ENCODE measurements around the gene SH3GL3. TPM values are rescaled to one million over a fixed set of nuclear protein-coding genes. Genes with fewer than 3 reads are reported as not detected.

Gene SH3GL3
- total and polyA plus RNA-seq, 2 of the 8 experiments (the other 6 are each of a cell fraction or from before 2014, with no cell fraction given): 14.1 to 19.1 TPM

- Histone ChIP-seq H2BK20ac (ENCODE audit: low read length) (no peak overlapping the region), H2AK5ac (ENCODE audit: low read depth, low read length) (no peak overlapping the region), H3K9ac (replicated peaks in 1 of 4; ENCODE audit: extremely low read depth in 1 of 4, low read depth in 3 of 4, low read length in 3 of 4) (no peak overlapping the region), H4K91ac (replicated peaks; ENCODE audit: insufficient read length, low read length) (no peak overlapping the region), H3K36me3 (ENCODE audit: control insufficient read depth in 2 of 4, insufficient read depth in 4 of 4, low read length in 3 of 4) (no peaks in the 10 kb centered on the region; a peak in 1 of 8 replicates), H3K27me3 (replicated peaks in 1 of 4; ENCODE audit: control insufficient read depth in 3 of 4, extremely low read depth in 1 of 4, insufficient read depth in 3 of 4, low read length in 3 of 4) (no peaks in the 10 kb centered on the region), H3K14ac (ENCODE audit: insufficient read length) (no peak overlapping the region), H3K18ac (ENCODE audit: extremely low read depth, low read length) (no peak overlapping the region), H2AFZ (ENCODE audit: low read length) (no peak overlapping the region), H3K4me3 (ENCODE audit: extremely low read depth in 1 of 4, insufficient read depth in 2 of 4, low read depth in 3 of 4, low read length in 4 of 4) (no peak overlapping the region), H2BK5ac (ENCODE audit: low read depth, low read length) (no peak overlapping the region), H3K4ac (replicated peaks; ENCODE audit: insufficient read length, low read depth, low read length) (no peak overlapping the region), H3K4me2 (ENCODE audit: insufficient read depth in 1 of 2, low read depth in 2 of 2, low read length in 2 of 2) (no peak overlapping the region), H3K27ac (ENCODE audit: low read depth, low read length) (no peak overlapping the region), H3K79me2 (ENCODE audit: control insufficient read depth in 1 of 2, insufficient read depth in 2 of 2, low read length in 2 of 2) (no peaks in the 10 kb centered on the region), H3K4me1 (replicated peaks in 1 of 4; ENCODE audit: control insufficient read depth in 3 of 4, insufficient read depth in 4 of 4, low read length in 3 of 4) (no peaks in the 10 kb centered on the region), H3K23me2 (ENCODE audit: low read depth, low read length) (no peaks in the 10 kb centered on the region), H4K20me1 (replicated peaks in 1 of 2; ENCODE audit: control insufficient read depth in 1 of 2, insufficient read depth in 2 of 2, low read length in 2 of 2) (no peaks in the 10 kb centered on the region), H4K8ac (ENCODE audit: extremely low read depth, insufficient read depth, low read length) (no peak overlapping the region), H3K23ac (ENCODE audit: insufficient read length) (no peak overlapping the region), H2BK15ac (ENCODE audit: low read length) (no peak overlapping the region), H3K9me3 (ENCODE audit: insufficient read depth in 2 of 2, low read depth in 1 of 2, low read length in 1 of 2) (no peaks in the 10 kb centered on the region), H4K5ac (ENCODE audit: insufficient read length, low read depth, low read length) (no peak overlapping the region), H3K56ac (replicated peaks; ENCODE audit: insufficient read length, low read depth, low read length) (no peak overlapping the region), H2BK12ac (ENCODE audit: low read depth, low read length) (no peak overlapping the region), H3K79me1 (ENCODE audit: low read depth, low read length) (no peaks in the 10 kb centered on the region), H2BK120ac (replicated peaks; ENCODE audit: low read depth, low read length) (no peak overlapping the region)
- no peak for DNase-seq (ENCODE audit: low read depth in 1 of 2, low spot score in 2 of 2)
- 92% methylated on average over 1 of the region's 1 CpG; no CpG with 5 or more reads in 1 of the 2 experiments for WGBS, 2 experiments (ENCODE audit: extremely low coverage in 1 of 2, insufficient coverage in 1 of 2, insufficient read length in 1 of 2, insufficient replicate concordance in 2 of 2, low coverage in 1 of 2, low lambda C conversion rate in 2 of 2, missing lambda C conversion rate in 1 of 2)
- ChIA-PET CTCF (ENCODE audit: partially characterized antibody) (interaction anchor here (0.7 kb wide), 1 partner anchor 532 kb away, joined by 4 read pairs; no protein-coding TSS in a partner anchor), POLR2A (ENCODE audit: partially characterized antibody) (interaction anchor here (0.6 kb wide), 1 partner anchor 679 kb away, joined by 3 read pairs; no protein-coding TSS in a partner anchor)
- FAIRE-seq: no peak
- TF ChIP-seq SIN3A (conservative IDR thresholded peaks at IDR 0.05 in 1 of 2, IDR thresholded peaks at IDR 0.05 in 1 of 2; ENCODE audit: low read depth in 1 of 2, low read length in 2 of 2): no peak
- TF ChIP-seq EZH2 (IDR thresholded peaks at IDR 0.05; ENCODE audit: low read depth, low read length, severe bottlenecking): no peak
- TF ChIP-seq CEBPB (IDR thresholded peaks at IDR 0.05; ENCODE audit: low read depth, low read length): no peak
- TF ChIP-seq YY1 (IDR thresholded peaks at IDR 0.05; ENCODE audit: low read depth, low read length): no peak
- no peak for TF ChIP-seq BRCA1 (IDR thresholded peaks at IDR 0.05; ENCODE audit: low read depth, low read length)
- TF ChIP-seq, protein P1, sequence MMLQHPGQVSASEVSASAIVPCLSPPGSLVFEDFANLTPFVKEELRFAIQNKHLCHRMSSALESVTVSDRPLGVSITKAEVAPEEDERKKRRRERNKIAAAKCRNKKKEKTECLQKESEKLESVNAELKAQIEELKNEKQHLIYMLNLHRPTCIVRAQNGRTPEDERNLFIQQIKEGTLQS (IDR thresholded peaks at IDR 0.05; ENCODE audit: insufficient read depth, low read depth, low read length): no peak
- TF ChIP-seq, protein P2, sequence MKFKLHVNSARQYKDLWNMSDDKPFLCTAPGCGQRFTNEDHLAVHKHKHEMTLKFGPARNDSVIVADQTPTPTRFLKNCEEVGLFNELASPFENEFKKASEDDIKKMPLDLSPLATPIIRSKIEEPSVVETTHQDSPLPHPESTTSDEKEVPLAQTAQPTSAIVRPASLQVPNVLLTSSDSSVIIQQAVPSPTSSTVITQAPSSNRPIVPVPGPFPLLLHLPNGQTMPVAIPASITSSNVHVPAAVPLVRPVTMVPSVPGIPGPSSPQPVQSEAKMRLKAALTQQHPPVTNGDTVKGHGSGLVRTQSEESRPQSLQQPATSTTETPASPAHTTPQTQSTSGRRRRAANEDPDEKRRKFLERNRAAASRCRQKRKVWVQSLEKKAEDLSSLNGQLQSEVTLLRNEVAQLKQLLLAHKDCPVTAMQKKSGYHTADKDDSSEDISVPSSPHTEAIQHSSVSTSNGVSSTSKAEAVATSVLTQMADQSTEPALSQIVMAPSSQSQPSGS (IDR thresholded peaks at IDR 0.05; ENCODE audit: low read length): no peak
- TF ChIP-seq RNF2 (IDR thresholded peaks at IDR 0.05; ENCODE audit: borderline replicate concordance, low read depth, low read length, missing control alignments, poor library complexity, severe bottlenecking): no peak
- TF ChIP-seq SIRT6 (IDR thresholded peaks at IDR 0.05; ENCODE audit: low read length): no peak
- no peak for TF ChIP-seq GTF2F1 (IDR thresholded peaks at IDR 0.05; ENCODE audit: borderline replicate concordance, low read depth, low read length)
These were observed 148.1 kb downstream of the SH3GL3 start for GRCh38 chr15:83595191-83595590.

Data from H1 (cell line).